ENCODE results near the gene MORC3. TPM values are rescaled to one million over a fixed set of nuclear protein-coding genes. Genes with fewer than 3 reads are reported as not detected.
"Not testable (repeated sequence)": the region's sequence is repeated elsewhere in the genome, so short reads cannot be mapped to it uniquely, and the experiment has no call there.

The MORC3 gene
- total RNA-seq, 1 donor: 40.2 TPM

DNA sequence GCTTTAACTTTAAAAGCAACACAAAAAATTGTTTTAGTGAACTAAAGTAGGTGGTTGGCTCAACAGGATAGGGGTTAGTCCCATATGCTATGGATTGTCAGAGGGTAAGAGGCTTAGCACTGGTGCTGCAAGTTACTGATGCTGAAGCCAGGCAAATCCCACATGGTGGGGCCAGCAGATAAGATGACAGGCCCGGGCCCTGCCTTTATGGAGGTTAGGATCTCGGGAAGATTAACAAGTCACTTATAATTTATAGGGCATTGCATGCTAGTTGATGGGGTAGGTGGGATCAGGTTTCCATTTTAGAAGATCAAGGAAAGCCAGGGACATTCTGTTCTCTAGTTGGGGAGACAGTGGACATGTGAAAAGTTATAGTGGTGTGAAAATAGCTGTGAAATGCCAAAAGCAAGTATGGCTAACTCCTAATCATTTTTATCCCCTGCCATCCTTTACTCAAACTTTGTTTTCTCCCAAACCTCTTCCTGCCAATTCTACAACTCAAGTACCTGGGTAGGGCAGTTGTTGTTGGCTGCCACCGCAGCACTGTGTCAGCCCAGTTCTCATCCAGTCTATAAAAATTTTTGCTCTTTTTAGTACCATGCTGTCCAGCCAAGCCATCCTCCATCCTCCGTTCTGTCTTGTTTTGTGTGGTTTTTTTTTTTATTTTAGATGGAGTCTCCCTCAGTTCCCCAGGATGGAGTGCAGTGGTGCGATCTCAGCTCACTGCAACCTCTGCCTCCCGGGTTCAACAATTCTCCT is 75.5 kb downstream of the MORC3 start:
- Histone ChIP-seq H3K9me3 (ENCODE audit: low read depth, low read length) (no peaks in the 10 kb centered on the region), H3K4me1 (ENCODE audit: insufficient read depth, low read length) (no peaks in the 10 kb centered on the region), H3K27ac (ENCODE audit: low read depth, low read length) (no peak overlapping the region), H3K36me3 (ENCODE audit: insufficient read depth, low read length) (peaks cover 8% of the 10 kb centered on the region), H3K79me2 (ENCODE audit: insufficient read depth, low read length) (no peaks in the 10 kb centered on the region), H3K4me3 (ENCODE audit: insufficient read depth, low read length) (no peak overlapping the region), H3K4me2 (ENCODE audit: insufficient read depth, low read length) (no peak overlapping the region), H4K20me1 (ENCODE audit: insufficient read depth, low read length) (no peaks in the 10 kb centered on the region), H2AFZ (ENCODE audit: low read length) (no peak overlapping the region), H3K27me3 (ENCODE audit: insufficient read depth, low read length) (no peaks in the 10 kb centered on the region)
- TF ChIP-seq, protein P1, sequence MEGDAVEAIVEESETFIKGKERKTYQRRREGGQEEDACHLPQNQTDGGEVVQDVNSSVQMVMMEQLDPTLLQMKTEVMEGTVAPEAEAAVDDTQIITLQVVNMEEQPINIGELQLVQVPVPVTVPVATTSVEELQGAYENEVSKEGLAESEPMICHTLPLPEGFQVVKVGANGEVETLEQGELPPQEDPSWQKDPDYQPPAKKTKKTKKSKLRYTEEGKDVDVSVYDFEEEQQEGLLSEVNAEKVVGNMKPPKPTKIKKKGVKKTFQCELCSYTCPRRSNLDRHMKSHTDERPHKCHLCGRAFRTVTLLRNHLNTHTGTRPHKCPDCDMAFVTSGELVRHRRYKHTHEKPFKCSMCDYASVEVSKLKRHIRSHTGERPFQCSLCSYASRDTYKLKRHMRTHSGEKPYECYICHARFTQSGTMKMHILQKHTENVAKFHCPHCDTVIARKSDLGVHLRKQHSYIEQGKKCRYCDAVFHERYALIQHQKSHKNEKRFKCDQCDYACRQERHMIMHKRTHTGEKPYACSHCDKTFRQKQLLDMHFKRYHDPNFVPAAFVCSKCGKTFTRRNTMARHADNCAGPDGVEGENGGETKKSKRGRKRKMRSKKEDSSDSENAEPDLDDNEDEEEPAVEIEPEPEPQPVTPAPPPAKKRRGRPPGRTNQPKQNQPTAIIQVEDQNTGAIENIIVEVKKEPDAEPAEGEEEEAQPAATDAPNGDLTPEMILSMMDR (IDR thresholded peaks at IDR 0.05; ENCODE audit: extremely low read depth, low read depth, low read length): no peak
- DNase-seq (ENCODE audit: insufficient read length, low spot score, missing footprints): no peak

DNA sequence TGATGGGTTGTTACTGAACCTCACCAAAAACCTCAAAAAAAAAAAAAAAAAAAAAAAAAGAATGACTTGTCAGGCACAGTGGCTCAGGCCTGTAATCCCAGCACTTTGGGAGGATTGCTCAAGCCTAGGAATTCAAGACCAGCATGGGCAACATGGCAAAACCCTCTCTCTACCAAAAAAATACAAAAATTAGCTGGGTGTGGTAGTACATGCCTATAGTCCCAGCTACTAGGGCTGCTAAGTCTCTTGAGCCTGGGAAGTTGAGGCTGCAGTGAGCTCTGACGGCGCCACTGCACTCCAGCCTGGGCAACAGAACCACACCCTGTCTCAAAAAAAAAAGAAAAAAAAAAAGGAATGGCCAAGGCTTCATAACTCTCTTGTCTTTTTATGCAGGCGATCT is 76.3 kb downstream of the MORC3 start:
- no peaks in the 10 kb centered on the region for H3K27me3 ChIP-seq (ENCODE audit: insufficient read depth, low read length)
- H3K27ac ChIP-seq (ENCODE audit: low read depth, low read length): no peak overlapping the region
- no peaks in the 10 kb centered on the region for H3K4me1 ChIP-seq (ENCODE audit: insufficient read depth, low read length)
- no peak for DNase-seq (ENCODE audit: insufficient read length, low spot score, missing footprints)
- no peak overlapping the region for H2AFZ ChIP-seq (ENCODE audit: low read length)
- H4K20me1 ChIP-seq (ENCODE audit: insufficient read depth, low read length): no peaks in the 10 kb centered on the region
- H3K79me2 ChIP-seq (ENCODE audit: insufficient read depth, low read length): no peaks in the 10 kb centered on the region
- no peaks in the 10 kb centered on the region for H3K9me3 ChIP-seq (ENCODE audit: low read depth, low read length)
- peaks cover 8% of the 10 kb centered on the region for H3K36me3 ChIP-seq (ENCODE audit: insufficient read depth, low read length)
- H3K4me3 ChIP-seq (ENCODE audit: insufficient read depth, low read length): no peak overlapping the region
- TF ChIP-seq, protein P1 (IDR thresholded peaks at IDR 0.05; ENCODE audit: extremely low read depth, low read depth, low read length): no peak
- H3K4me2 ChIP-seq (ENCODE audit: insufficient read depth, low read length): no peak overlapping the region

DNA sequence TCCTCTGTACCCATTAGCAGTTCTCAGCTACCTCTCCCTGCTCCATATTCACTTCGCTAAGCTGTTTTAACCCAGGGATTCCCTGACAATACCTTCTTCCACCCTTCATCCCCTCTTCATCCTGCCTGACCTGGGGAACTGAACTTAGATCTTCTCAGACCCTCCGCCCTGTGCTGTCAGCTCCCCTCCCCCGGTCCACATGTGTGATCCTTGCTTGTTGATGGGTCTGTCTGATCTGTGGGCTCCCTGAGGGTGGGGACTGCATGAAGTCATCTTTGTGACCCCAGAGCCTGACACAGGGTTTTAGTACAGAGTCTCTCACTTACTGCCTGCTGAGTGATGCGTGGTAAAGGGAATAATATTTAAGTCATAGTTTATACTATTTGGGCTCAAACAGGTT is 77.0 kb downstream of the MORC3 start:
- H3K9me3 ChIP-seq (ENCODE audit: low read depth, low read length): no peaks in the 10 kb centered on the region
- H3K27ac ChIP-seq (ENCODE audit: low read depth, low read length): no peak overlapping the region
- no peaks in the 10 kb centered on the region for H4K20me1 ChIP-seq (ENCODE audit: insufficient read depth, low read length)
- TF ChIP-seq, protein P1 (IDR thresholded peaks at IDR 0.05; ENCODE audit: extremely low read depth, low read depth, low read length): no peak
- H2AFZ ChIP-seq (ENCODE audit: low read length): no peak overlapping the region
- H3K36me3 ChIP-seq (ENCODE audit: insufficient read depth, low read length): peaks cover 8% of the 10 kb centered on the region
- no peaks in the 10 kb centered on the region for H3K79me2 ChIP-seq (ENCODE audit: insufficient read depth, low read length)
- no peak for DNase-seq (ENCODE audit: insufficient read length, low spot score, missing footprints)
- H3K27me3 ChIP-seq (ENCODE audit: insufficient read depth, low read length): no peaks in the 10 kb centered on the region
- H3K4me3 ChIP-seq (ENCODE audit: insufficient read depth, low read length): no peak overlapping the region
- H3K4me2 ChIP-seq (ENCODE audit: insufficient read depth, low read length): no peak overlapping the region
- H3K4me1 ChIP-seq (ENCODE audit: insufficient read depth, low read length): no peaks in the 10 kb centered on the region

DNA sequence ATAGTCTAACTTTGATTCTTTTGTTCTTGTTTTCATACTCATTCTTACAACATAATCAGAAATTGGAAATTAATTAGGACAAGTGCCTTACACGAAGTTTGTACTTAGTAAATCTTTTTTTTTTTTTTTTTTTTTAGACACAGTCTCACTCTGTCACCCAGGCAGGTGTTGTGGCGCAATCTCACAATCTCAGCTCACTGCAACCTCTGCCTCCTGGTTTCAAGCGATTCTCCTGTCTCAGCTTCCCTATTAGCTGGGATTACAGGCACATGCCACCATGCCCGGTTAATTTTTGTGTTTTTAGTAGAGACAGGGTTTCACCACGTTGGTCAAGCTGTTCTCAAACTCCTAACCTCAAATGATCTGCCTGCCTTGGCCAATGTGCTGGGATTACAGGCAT is 77.6 kb downstream of the MORC3 start:
- H3K27ac ChIP-seq (ENCODE audit: low read depth, low read length): no peak overlapping the region
- no peaks in the 10 kb centered on the region for H3K9me3 ChIP-seq (ENCODE audit: low read depth, low read length)
- H3K4me3 ChIP-seq (ENCODE audit: insufficient read depth, low read length): no peak overlapping the region
- DNase-seq (ENCODE audit: insufficient read length, low spot score, missing footprints): no peak
- H3K27me3 ChIP-seq (ENCODE audit: insufficient read depth, low read length): no peaks in the 10 kb centered on the region
- H3K4me2 ChIP-seq (ENCODE audit: insufficient read depth, low read length): no peak overlapping the region
- no peaks in the 10 kb centered on the region for H3K79me2 ChIP-seq (ENCODE audit: insufficient read depth, low read length)
- no peak overlapping the region for H2AFZ ChIP-seq (ENCODE audit: low read length)
- no peaks in the 10 kb centered on the region for H4K20me1 ChIP-seq (ENCODE audit: insufficient read depth, low read length)
- peaks cover 8% of the 10 kb centered on the region for H3K36me3 ChIP-seq (ENCODE audit: insufficient read depth, low read length)
- TF ChIP-seq, protein P1 (IDR thresholded peaks at IDR 0.05; ENCODE audit: extremely low read depth, low read depth, low read length): no peak
- no peaks in the 10 kb centered on the region for H3K4me1 ChIP-seq (ENCODE audit: insufficient read depth, low read length)

DNA sequence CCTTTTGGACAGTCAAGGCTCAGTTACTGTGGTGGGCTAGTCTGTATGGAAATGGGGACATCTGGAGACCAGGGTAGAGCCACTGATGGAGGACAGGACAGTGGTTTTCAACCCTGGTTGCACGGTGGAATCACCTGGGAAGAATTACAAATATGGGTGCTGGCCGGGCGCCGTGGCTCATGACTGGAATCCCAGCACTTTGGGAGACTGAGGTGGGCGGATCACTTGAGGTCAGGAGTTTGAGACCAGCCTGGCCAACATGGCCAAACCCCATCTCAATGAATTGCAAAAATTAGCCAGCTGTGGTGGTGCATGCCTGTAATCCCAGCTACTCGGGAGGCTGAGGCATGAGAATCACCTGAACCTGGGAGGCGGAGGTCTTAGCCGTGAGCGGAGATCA is 79.7 kb downstream of the MORC3 start:
- not testable (repeated sequence) for DNase-seq (ENCODE audit: insufficient read length, low spot score, missing footprints); H3K4me1 ChIP-seq (ENCODE audit: insufficient read depth, low read length); H2AFZ ChIP-seq (ENCODE audit: low read length); H3K9me3 ChIP-seq (ENCODE audit: low read depth, low read length); H3K27ac ChIP-seq (ENCODE audit: low read depth, low read length); H4K20me1 ChIP-seq (ENCODE audit: insufficient read depth, low read length); H3K79me2 ChIP-seq (ENCODE audit: insufficient read depth, low read length); H3K27me3 ChIP-seq (ENCODE audit: insufficient read depth, low read length); H3K4me2 ChIP-seq (ENCODE audit: insufficient read depth, low read length); H3K4me3 ChIP-seq (ENCODE audit: insufficient read depth, low read length)
- peaks cover 11% of the 10 kb centered on the region for H3K36me3 ChIP-seq (ENCODE audit: insufficient read depth, low read length)
